NCI-H82 (cell line): ENCODE results near the gene RPL34.

Source experiments
- DNase-seq: peaks from one replicate; lab custom pipeline; 2025; lab: John Stamatoyannopoulos, UW

RPL34 gene

GRCh38 chr4:108624263-108625056 lies 4.1 kb downstream of the RPL34 start:
- no peak for DNase-seq

- DNase-seq = no peak
Observed at GRCh38 chr4:108626056-108626455, 5.7 kb downstream of the RPL34 start.

GRCh38 chr4:108628411-108628810 lies 8.0 kb downstream of the RPL34 start:
- no peak for DNase-seq

- DNase-seq = no peak
Observed at GRCh38 chr4:108635070-108635655, 14.8 kb downstream of the RPL34 start.

GRCh38 chr4:108636246-108636645 lies 15.9 kb downstream of the RPL34 start:
- no peak for DNase-seq

- DNase-seq = no peak
Observed at GRCh38 chr4:108637856-108638255, 17.5 kb downstream of the RPL34 start.

GRCh38 chr4:108644237-108644636 lies 23.9 kb downstream of the RPL34 start:
- DNase-seq = no peak

- no peak for DNase-seq
Observed at GRCh38 chr4:108646706-108647105, 26.3 kb downstream of the RPL34 start.

GRCh38 chr4:108649863-108650211 lies 29.5 kb downstream of the RPL34 start:
- no peak for DNase-seq

GRCh38 chr4:108650212-108651013 lies 30.0 kb downstream of the RPL34 start, which contains the start of gene OSTC:
TSS of gene OSTC (plus strand) at chr4:108650599. CDS start at chr4:108650656, 57 bp downstream.
- DNase-seq = peak; percentile 96

- peak; percentile 22 for DNase-seq
Observed at GRCh38 chr4:108651014-108651791, 30.8 kb downstream of the RPL34 start.

GRCh38 chr4:108662629-108663028 lies 42.3 kb downstream of the RPL34 start:
- no peak for DNase-seq

- no peak for DNase-seq
Observed at GRCh38 chr4:108674356-108674977, 54.1 kb downstream of the RPL34 start.
